Right lobe of liver (tissue), 4 donors: ENCODE data around the gene NSMF.

Source experiments
- CTCF ChIP-seq, 4 donors: fragments of 200-600 bp in 3 of 4; fragments of 450-650 bp in 1 of 4; IDR thresholded peaks; one replicate each; pipeline versions ENCODE4 v1.5.1 to v1.8.0; 2016 to 2022; ENCODE audit warnings: antibody characterized with exemption in 4 of 4, mild to moderate bottlenecking in 2 of 4
- POLR2A ChIP-seq: fragments of 450-650 bp; IDR thresholded peaks from one replicate; pipeline ENCODE4 v1.6.1; 2017; ENCODE audit warnings: antibody characterized with exemption, mild to moderate bottlenecking
- donor health status: DM: no; HTN: no; CAD: no.
- donor health status: DM: no; HTN: no; CAD: no.
- donor health status: DM: no; HTN: yes; CAD: no.

GRCh38 chr9:137497921-137498719, 39.0 kb upstream of the NSMF start:
- TF ChIP-seq CTCF (IDR thresholded peaks at IDR 0.05) (no peak), POLR2A (no peak)
